ENCODE measurements around the gene GNA15.

The GNA15 gene

DNA sequence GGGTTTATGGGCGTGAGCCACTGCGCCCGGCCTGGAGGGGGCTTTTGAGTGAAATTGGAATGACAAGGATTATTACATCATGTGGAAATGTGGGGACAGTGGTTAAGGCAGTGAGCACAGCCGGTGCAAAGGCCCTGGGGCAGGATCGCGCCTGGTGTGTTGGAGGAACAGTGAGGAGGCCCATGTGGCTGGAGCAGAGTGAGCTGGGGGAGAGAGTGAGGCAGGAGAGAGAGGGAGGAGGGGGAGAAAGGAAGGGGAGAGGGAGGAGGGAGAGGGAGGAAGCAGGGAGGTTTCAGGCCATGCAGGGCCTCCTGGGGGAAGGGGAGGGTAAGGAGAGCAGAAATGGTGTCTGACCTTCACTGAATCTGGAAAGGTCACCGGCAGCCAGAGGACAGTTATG is 77.3 kb downstream of the GNA15 start:
- DNase-seq = no peak

All from fibroblast of skin of back (primary cell).